ENCODE results near the gene LZIC.

Gene LZIC

GRCh38 chr1:9906466-9906865 lies 36.7 kb downstream of the LZIC start:
- no peak overlapping the region for H3K4me3 ChIP-seq (ENCODE audit: low read length, poor library complexity, severe bottlenecking)
- H3K27me3 ChIP-seq (ENCODE audit: insufficient read depth, low read length, poor library complexity, severe bottlenecking) = no peaks in the 10 kb centered on the region
- H3K9ac ChIP-seq (ENCODE audit: low read depth, low read length, poor library complexity, severe bottlenecking) = no peak overlapping the region
- no peak overlapping the region for H3K4me2 ChIP-seq (ENCODE audit: low read depth, low read length, poor library complexity, severe bottlenecking)
- H3F3A ChIP-seq (ENCODE audit: low read depth) = no peaks in the 10 kb centered on the region
- peaks cover 25% of the 10 kb centered on the region for H3K79me2 ChIP-seq (ENCODE audit: insufficient read depth, low read length)
- H3K36me3 ChIP-seq (ENCODE audit: insufficient read depth, low read length) = no peaks in the 10 kb centered on the region
- H3K9me3 ChIP-seq (ENCODE audit: insufficient read depth, low read depth, low read length) = no peaks in the 10 kb centered on the region
- TF ChIP-seq EZH2phosphoT487 (IDR thresholded peaks at IDR 0.05; ENCODE audit: borderline replicate concordance) = no peak
- TF ChIP-seq, protein P1, sequence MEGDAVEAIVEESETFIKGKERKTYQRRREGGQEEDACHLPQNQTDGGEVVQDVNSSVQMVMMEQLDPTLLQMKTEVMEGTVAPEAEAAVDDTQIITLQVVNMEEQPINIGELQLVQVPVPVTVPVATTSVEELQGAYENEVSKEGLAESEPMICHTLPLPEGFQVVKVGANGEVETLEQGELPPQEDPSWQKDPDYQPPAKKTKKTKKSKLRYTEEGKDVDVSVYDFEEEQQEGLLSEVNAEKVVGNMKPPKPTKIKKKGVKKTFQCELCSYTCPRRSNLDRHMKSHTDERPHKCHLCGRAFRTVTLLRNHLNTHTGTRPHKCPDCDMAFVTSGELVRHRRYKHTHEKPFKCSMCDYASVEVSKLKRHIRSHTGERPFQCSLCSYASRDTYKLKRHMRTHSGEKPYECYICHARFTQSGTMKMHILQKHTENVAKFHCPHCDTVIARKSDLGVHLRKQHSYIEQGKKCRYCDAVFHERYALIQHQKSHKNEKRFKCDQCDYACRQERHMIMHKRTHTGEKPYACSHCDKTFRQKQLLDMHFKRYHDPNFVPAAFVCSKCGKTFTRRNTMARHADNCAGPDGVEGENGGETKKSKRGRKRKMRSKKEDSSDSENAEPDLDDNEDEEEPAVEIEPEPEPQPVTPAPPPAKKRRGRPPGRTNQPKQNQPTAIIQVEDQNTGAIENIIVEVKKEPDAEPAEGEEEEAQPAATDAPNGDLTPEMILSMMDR (conservative IDR thresholded peaks at IDR 0.05; ENCODE audit: low read length) = no peak
- H3K4me1 ChIP-seq (ENCODE audit: insufficient read depth, low read length, poor library complexity, severe bottlenecking) = peaks cover 32% of the 10 kb centered on the region
- peaks cover 6% of the 10 kb centered on the region for H4K20me1 ChIP-seq (ENCODE audit: insufficient read depth, low read length, poor library complexity, severe bottlenecking)
- no peak overlapping the region for H2AFZ ChIP-seq (ENCODE audit: low read length)
- no peaks in the 10 kb centered on the region for H3K9me2 ChIP-seq (replicated peaks; ENCODE audit: low read depth, low read length)

- H4K20me1 ChIP-seq (ENCODE audit: insufficient read depth, low read length, poor library complexity, severe bottlenecking) = peaks cover 6% of the 10 kb centered on the region
- no peak overlapping the region for H3K4me2 ChIP-seq (ENCODE audit: low read depth, low read length, poor library complexity, severe bottlenecking)
- no peaks in the 10 kb centered on the region for H3K9me2 ChIP-seq (replicated peaks; ENCODE audit: low read depth, low read length)
- H3K79me2 ChIP-seq (ENCODE audit: insufficient read depth, low read length) = peaks cover 25% of the 10 kb centered on the region
- H3K4me3 ChIP-seq (ENCODE audit: low read length, poor library complexity, severe bottlenecking) = no peak overlapping the region
- H3F3A ChIP-seq (ENCODE audit: low read depth) = no peaks in the 10 kb centered on the region
- no peak overlapping the region for H3K9ac ChIP-seq (ENCODE audit: low read depth, low read length, poor library complexity, severe bottlenecking)
- H2AFZ ChIP-seq (ENCODE audit: low read length) = no peak overlapping the region
- H3K27me3 ChIP-seq (ENCODE audit: insufficient read depth, low read length, poor library complexity, severe bottlenecking) = no peaks in the 10 kb centered on the region
- H3K36me3 ChIP-seq (ENCODE audit: insufficient read depth, low read length) = no peaks in the 10 kb centered on the region
- no peaks in the 10 kb centered on the region for H3K9me3 ChIP-seq (ENCODE audit: insufficient read depth, low read depth, low read length)
- TF ChIP-seq, protein P1 (conservative IDR thresholded peaks at IDR 0.05; ENCODE audit: low read length) = no peak
- TF ChIP-seq EZH2phosphoT487 (IDR thresholded peaks at IDR 0.05; ENCODE audit: borderline replicate concordance) = no peak
- peaks cover 27% of the 10 kb centered on the region for H3K4me1 ChIP-seq (ENCODE audit: insufficient read depth, low read length, poor library complexity, severe bottlenecking)
Observed at GRCh38 chr1:9905010-9905409, 38.2 kb downstream of the LZIC start.

- peaks cover 26% of the 10 kb centered on the region for H3K4me1 ChIP-seq (ENCODE audit: insufficient read depth, low read length, poor library complexity, severe bottlenecking)
- H4K20me1 ChIP-seq (ENCODE audit: insufficient read depth, low read length, poor library complexity, severe bottlenecking) = peaks cover 6% of the 10 kb centered on the region
- H3K36me3 ChIP-seq (ENCODE audit: insufficient read depth, low read length) = no peaks in the 10 kb centered on the region
- H3K27me3 ChIP-seq (ENCODE audit: insufficient read depth, low read length, poor library complexity, severe bottlenecking) = no peaks in the 10 kb centered on the region
- H3K4me2 ChIP-seq (ENCODE audit: low read depth, low read length, poor library complexity, severe bottlenecking) = no peak overlapping the region
- H3K4me3 ChIP-seq (ENCODE audit: low read length, poor library complexity, severe bottlenecking) = no peak overlapping the region
- no peaks in the 10 kb centered on the region for H3K9me3 ChIP-seq (ENCODE audit: insufficient read depth, low read depth, low read length)
- H3K9ac ChIP-seq (ENCODE audit: low read depth, low read length, poor library complexity, severe bottlenecking) = no peak overlapping the region
- H3K9me2 ChIP-seq (replicated peaks; ENCODE audit: low read depth, low read length) = no peaks in the 10 kb centered on the region
- peaks cover 24% of the 10 kb centered on the region for H3K79me2 ChIP-seq (ENCODE audit: insufficient read depth, low read length)
- H3F3A ChIP-seq (ENCODE audit: low read depth) = no peaks in the 10 kb centered on the region
- no peak overlapping the region for H2AFZ ChIP-seq (ENCODE audit: low read length)
- TF ChIP-seq, protein P1 (conservative IDR thresholded peaks at IDR 0.05; ENCODE audit: low read length) = no peak
- no peak for TF ChIP-seq EZH2phosphoT487 (IDR thresholded peaks at IDR 0.05; ENCODE audit: borderline replicate concordance)
Observed at GRCh38 chr1:9904596-9904995, 38.6 kb downstream of the LZIC start.
